ENCODE data around the gene ANKRD16.

DNA sequence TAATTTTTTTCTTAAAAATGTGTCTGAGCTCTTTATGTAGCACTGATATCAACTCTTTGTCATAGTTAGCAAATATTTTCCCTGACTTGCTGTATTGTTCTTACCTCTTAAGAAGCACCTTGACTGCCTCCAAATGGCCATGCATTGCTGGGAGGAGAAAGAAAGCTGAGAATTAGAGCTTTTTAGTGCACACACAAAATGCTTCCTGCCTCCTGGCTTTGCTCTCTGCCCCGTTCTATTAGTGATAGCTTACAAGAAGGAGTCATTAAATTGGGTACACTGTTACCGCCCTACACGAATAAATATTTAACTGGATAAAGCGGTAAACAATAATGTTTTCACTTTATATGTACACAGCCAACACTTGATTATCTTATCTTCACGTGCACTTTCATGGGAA lies 4.1 kb downstream of the ANKRD16 start:
- TF ChIP-seq EZH2 (IDR thresholded peaks at IDR 0.05), result no peak
- no peak for TF ChIP-seq POLR2AphosphoS5 (IDR thresholded peaks at IDR 0.05; ENCODE audit: borderline replicate concordance, low read depth, low read length)
- no peak for TF ChIP-seq FOXP2 (optimal IDR thresholded peaks at IDR 0.05; ENCODE audit: control extremely low read depth, extremely low read length, insufficient read depth)

Measured in SK-N-MC (cell line).